ENCODE measurements around the gene PLEKHM1. TPM values are rescaled to one million over a fixed set of nuclear protein-coding genes. Genes with fewer than 3 reads are reported as not detected.
"Not testable (repeated sequence)": the region's sequence is repeated elsewhere in the genome, so short reads cannot be mapped to it uniquely, and the experiment has no call there.

The PLEKHM1 gene
- total RNA-seq: 20.9 and 25.0 TPM in 2 replicates

GRCh38 chr17:45490615-45491433 is at the start of gene PLEKHM1:
Gene PLEKHM1, minus strand, starts transcription at chr17:45490721. Its CDS starts 8,237 bp downstream, at chr17:45482484.
- DNase-seq (ENCODE audit: low read depth): peak; percentile 80
- H3K4me3 ChIP-seq (ENCODE audit: low read depth, low read length): peak within 1 kb of the TSS; percentile 66

DNA sequence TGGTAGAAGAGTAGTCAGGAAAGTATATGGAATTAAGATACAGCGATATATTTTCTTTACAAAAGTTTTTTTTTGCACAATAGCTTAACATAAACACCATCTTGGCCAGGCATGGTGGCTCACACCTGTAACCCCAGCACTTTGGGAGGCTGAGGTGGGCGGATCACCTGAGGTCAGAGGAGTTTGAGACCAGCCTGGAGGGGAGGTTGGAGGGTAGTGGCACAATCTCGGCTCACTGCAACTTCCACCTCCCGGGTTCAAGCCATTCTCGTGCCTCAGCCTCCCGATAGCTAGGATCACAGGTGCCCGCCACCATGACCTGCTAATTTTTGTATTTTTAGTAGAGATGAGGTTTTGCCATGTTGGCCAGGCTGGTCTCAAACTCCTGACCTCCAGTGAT is 47.6 kb upstream of the PLEKHM1 start:
- DNase-seq (ENCODE audit: low read depth); H3K4me3 ChIP-seq (ENCODE audit: low read depth, low read length): not testable (repeated sequence)

DNA sequence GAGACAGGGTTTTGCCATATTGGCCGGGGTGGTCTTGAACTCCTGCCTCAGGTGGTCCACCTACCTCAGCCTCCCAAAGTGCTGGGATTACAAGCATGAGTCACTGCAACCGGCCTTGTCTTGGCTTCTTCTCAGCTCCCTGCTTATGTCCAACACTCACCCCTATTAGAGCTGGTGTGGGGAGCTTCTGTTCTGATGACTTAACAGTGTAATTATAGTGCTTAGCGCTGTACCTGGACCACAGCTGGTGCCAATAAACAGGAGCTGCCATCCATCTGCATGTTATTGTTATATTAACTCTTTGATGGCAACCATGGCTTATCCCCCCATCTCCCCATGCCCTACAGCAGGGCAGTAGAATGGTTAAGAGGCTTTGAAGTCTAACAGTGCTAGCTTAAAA is 15.6 kb upstream of the PLEKHM1 start:
- H3K4me3 ChIP-seq (ENCODE audit: low read depth, low read length); DNase-seq (ENCODE audit: low read depth): not testable (repeated sequence)

DNA sequence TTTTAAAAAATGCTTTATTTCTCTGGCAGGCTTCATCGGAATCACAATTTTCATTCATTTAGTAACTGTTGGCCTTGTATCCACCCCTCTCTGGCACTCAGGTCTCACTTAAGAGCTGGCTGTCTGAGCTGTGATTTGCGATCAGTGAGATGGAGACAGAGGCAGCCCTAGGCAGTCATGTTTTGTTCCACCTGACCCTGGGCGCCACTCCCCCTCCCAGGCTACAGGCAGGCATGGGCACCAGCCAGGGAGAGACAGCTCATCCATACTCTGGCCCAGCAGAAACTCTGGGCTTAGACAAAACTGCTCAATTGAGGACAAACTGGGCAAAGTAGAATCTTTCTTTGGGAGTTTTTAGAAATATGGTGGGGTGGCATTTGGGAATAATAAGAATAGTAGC is 14.7 kb upstream of the PLEKHM1 start:
- not testable (repeated sequence) for H3K4me3 ChIP-seq (ENCODE audit: low read depth, low read length); DNase-seq (ENCODE audit: low read depth)

GRCh38 chr17:45501092-45501707 is 10.7 kb upstream of the PLEKHM1 start:
- H3K4me3 ChIP-seq (ENCODE audit: low read depth, low read length); DNase-seq (ENCODE audit: low read depth): not testable (repeated sequence)

- DNase-seq (ENCODE audit: low read depth); H3K4me3 ChIP-seq (ENCODE audit: low read depth, low read length): not testable (repeated sequence)
Measured at GRCh38 chr17:45500478-45500877, 10.0 kb upstream of the PLEKHM1 start.

- DNase-seq (ENCODE audit: low read depth); H3K4me3 ChIP-seq (ENCODE audit: low read depth, low read length): not testable (repeated sequence)
Measured at GRCh38 chr17:45499208-45499607, 8.7 kb upstream of the PLEKHM1 start.

DNA sequence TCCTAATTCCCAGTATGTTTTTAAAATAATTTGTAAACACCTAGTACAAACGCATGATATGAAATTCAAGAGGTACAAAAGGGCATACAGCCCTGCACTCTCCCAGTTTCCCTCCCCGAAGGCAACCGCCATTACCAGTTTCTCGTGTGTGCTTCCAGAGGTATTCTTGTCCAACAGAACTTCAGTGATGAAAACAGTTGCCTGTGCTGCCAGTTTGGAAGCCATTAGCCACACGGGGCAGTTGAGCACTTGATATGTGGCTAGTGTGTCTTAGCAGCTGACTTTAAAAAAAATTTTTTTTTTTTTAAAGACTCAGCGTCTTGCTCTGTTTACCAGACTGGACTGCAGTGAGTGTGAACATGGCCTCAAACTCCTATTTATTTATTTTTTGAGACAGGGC is 7.9 kb upstream of the PLEKHM1 start:
- DNase-seq (ENCODE audit: low read depth); H3K4me3 ChIP-seq (ENCODE audit: low read depth, low read length): not testable (repeated sequence)

DNA sequence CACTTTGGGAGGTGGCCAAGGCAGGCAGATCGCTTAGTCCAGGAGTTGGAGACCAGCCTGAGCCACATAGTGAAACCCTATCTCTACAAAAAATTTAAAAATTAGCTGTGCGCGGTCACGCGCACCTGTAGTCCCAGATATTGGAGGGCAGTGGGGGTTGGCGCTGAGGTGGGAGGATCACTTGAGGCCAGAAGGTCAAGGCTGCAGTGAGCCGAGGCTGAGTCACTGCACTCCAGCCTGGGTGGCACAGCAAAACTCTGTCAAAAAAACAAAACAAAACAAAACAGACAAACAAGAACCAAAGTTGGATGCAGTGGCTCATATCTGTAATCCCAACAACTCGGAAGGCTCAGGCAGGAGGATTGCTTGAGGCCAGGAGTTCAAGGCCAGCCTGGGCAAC is 6.9 kb upstream of the PLEKHM1 start:
- not testable (repeated sequence) for DNase-seq (ENCODE audit: low read depth)

DNA sequence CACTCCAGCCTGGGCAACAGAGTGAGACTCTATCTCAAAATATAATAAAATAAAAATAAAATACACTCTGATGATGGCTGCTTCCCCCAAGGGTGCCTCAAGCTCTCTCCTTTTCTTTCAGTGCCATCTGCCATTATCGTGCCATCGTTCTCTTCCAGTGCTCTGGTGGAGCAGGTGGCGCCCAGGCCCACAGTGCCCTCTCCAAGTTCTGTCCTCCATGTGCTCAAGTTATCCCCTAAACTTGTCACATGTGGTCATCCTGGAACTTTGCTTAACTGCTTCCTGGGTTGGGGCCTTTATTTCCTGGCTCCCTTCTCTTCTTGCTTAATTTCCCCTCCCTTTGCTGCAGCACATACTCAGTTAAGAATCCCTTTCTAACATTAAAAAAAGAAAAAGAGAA is 6.0 kb upstream of the PLEKHM1 start:
- not testable (repeated sequence) for H3K4me3 ChIP-seq (ENCODE audit: low read depth, low read length); DNase-seq (ENCODE audit: low read depth)

More for the DNA sequence above, 6.9 kb upstream of the PLEKHM1 start:
- H3K4me3 ChIP-seq (ENCODE audit: low read depth, low read length): not testable (repeated sequence)

GRCh38 chr17:45494556-45494955 is 4.0 kb upstream of the PLEKHM1 start:
- not testable (repeated sequence) for DNase-seq (ENCODE audit: low read depth); H3K4me3 ChIP-seq (ENCODE audit: low read depth, low read length)

- not testable (repeated sequence) for H3K4me3 ChIP-seq (ENCODE audit: low read depth, low read length)
Measured at GRCh38 chr17:45492156-45492555, 1.6 kb upstream of the PLEKHM1 start.

DNA sequence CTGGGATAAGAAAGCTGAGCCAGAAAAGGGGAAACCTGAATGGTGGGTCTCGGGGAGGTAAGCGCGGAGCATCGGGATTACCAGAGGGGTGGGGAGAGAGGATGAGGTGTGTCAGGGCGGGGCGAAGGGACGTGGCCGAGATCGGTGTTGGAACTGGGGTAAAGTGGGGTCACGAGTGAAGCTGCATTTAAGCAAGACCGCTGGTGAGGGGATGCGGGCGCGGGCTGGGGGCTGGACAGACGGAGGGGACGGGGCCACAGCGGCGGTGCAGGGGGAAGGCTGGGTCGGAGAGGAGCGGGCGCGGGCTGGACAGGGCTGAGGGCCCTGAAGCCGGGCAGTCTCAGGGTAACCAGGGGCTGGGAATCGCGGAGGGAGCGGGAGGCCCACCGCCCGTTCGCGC is 323 bp downstream of the PLEKHM1 start:
- peak; percentile 48 for DNase-seq (ENCODE audit: low read depth)
- peak overlapping the region; percentile 66 for H3K4me3 ChIP-seq (ENCODE audit: low read depth, low read length)

More at GRCh38 chr17:45492156-45492555, 1.6 kb upstream of the PLEKHM1 start:
- not testable (repeated sequence) for DNase-seq (ENCODE audit: low read depth)

DNA sequence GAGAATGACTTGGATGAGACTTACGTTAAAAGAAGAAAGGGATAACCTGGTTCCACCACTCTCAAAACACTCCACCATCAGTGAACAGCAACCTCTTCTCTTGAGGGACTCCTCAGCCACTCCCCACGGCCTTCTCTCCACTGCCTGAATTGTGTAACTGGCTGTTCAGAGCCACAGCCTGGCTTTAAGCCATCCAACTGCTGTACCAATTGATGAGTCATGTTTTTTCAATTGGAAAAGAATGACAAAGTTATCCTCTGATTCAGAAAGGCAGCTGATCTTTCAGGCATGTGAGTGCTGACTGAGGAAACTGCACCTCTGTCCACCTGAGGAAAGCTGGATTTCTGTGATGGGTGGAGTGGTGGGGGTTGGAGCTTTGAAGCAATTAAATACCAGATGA is 2.8 kb downstream of the PLEKHM1 start:
- peak; percentile 89 for DNase-seq (ENCODE audit: low read depth)
- H3K4me3 ChIP-seq (ENCODE audit: low read depth, low read length): not testable (repeated sequence)

GRCh38 chr17:45483591-45484216 is 6.8 kb downstream of the PLEKHM1 start:
- not testable (repeated sequence) for H3K4me3 ChIP-seq (ENCODE audit: low read depth, low read length)

DNA sequence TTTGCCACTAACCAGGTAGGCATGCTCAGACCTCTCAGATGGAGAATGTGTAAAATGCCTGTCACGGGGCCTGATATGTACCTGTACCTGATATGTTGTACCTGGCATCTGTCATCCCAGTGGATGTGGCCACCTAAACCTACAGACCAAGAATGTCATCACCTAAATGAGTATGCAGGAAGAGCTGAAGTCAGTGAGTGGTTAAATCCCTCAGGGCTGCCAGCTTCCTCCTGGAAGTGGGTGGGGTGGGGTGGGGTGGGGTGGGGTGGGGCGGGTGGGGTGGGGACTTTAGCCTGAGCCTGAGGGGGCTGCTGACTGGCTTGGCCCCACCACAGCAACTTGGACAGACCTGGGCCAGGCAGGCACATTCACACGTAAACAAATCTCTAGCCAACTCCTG is 7.3 kb downstream of the PLEKHM1 start:
- DNase-seq (ENCODE audit: low read depth); H3K4me3 ChIP-seq (ENCODE audit: low read depth, low read length): not testable (repeated sequence)

More at GRCh38 chr17:45483591-45484216, 6.8 kb downstream of the PLEKHM1 start:
- DNase-seq (ENCODE audit: low read depth): not testable (repeated sequence)

GRCh38 chr17:45482317-45482716 is 8.2 kb downstream of the PLEKHM1 start:
- DNase-seq (ENCODE audit: low read depth); H3K4me3 ChIP-seq (ENCODE audit: low read depth, low read length): not testable (repeated sequence)

DNA sequence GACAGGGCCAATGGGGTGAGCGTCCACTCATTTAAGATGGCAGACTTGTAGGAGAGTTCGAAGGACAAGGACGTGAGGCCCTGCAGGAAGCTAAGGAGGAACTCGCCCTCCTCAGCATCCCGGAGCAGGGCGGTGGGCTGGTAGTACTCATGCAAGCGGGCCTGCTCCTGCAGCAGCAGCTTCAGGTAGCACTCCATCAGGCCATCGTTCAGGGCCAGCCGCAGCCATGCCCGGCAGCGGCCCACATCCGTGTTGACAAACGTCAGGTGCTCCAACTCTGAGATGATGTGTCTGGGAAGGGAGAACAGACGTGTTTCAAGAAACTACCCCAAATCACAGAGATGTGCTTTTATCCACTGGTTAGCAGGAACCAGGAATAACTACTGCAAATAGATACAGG is 15.1 kb downstream of the PLEKHM1 start:
- not testable (repeated sequence) for H3K4me3 ChIP-seq (ENCODE audit: low read depth, low read length); DNase-seq (ENCODE audit: low read depth)

- H3K4me3 ChIP-seq (ENCODE audit: low read depth, low read length); DNase-seq (ENCODE audit: low read depth): not testable (repeated sequence)
Measured at GRCh38 chr17:45472249-45472648, 18.3 kb downstream of the PLEKHM1 start.

DNA sequence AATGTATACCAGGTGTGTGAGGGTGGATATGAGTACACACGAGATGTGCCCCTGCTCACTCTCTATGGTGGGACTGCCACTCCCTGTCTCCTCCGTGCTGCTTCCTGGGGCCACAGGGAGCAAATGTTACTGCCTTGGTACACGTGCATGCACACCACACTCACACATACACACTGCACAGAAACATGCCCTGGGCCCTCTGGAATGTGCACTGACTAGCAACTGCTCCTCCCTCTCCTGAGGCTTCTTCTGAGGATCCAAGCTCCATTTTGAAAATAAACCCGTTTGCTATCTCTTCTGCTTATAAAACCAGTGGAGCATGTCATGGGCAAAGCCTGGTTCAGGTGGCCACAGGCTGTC is 21.3 kb downstream of the PLEKHM1 start:
- H3K4me3 ChIP-seq (ENCODE audit: low read depth, low read length); DNase-seq (ENCODE audit: low read depth): not testable (repeated sequence)
